Measurements from ENCODE around the gene METTL24.

The METTL24 gene

GRCh38 chr6:110329714-110330436, 28.3 kb downstream of the METTL24 start:
- no peak for TF ChIP-seq CTCF (IDR thresholded peaks at IDR 0.05; ENCODE audit: borderline replicate concordance, insufficient read depth, low read depth, low read length)
- no peak overlapping the region for H3K4me3 ChIP-seq (ENCODE audit: low read depth, low read length)

- no peak overlapping the region for H3K4me3 ChIP-seq (ENCODE audit: low read depth, low read length)
- no peak for TF ChIP-seq CTCF (IDR thresholded peaks at IDR 0.05; ENCODE audit: borderline replicate concordance, insufficient read depth, low read depth, low read length)
Observed at GRCh38 chr6:110329348-110329713, 28.8 kb downstream of the METTL24 start.

GRCh38 chr6:110328259-110328658, 29.9 kb downstream of the METTL24 start:
- TF ChIP-seq CTCF (IDR thresholded peaks at IDR 0.05; ENCODE audit: borderline replicate concordance, insufficient read depth, low read depth, low read length), result no peak

GRCh38 chr6:110327391-110327790, 30.8 kb downstream of the METTL24 start:
- no peak overlapping the region for H3K4me3 ChIP-seq (ENCODE audit: low read depth, low read length)
- no peak for TF ChIP-seq CTCF (IDR thresholded peaks at IDR 0.05; ENCODE audit: borderline replicate concordance, insufficient read depth, low read depth, low read length)

More at GRCh38 chr6:110328259-110328658, 29.9 kb downstream of the METTL24 start:
- H3K4me3 ChIP-seq (ENCODE audit: low read depth, low read length), result no peak overlapping the region

- TF ChIP-seq CTCF (IDR thresholded peaks at IDR 0.05; ENCODE audit: borderline replicate concordance, insufficient read depth, low read depth, low read length), result no peak
- no peak overlapping the region for H3K4me3 ChIP-seq (ENCODE audit: low read depth, low read length)
Observed at GRCh38 chr6:110326609-110327008, 31.5 kb downstream of the METTL24 start.

GRCh38 chr6:110326057-110326456, 32.1 kb downstream of the METTL24 start:
- no peak for TF ChIP-seq CTCF (IDR thresholded peaks at IDR 0.05; ENCODE audit: borderline replicate concordance, insufficient read depth, low read depth, low read length)

GRCh38 chr6:110325197-110325596, 33.0 kb downstream of the METTL24 start:
- TF ChIP-seq CTCF (IDR thresholded peaks at IDR 0.05; ENCODE audit: borderline replicate concordance, insufficient read depth, low read depth, low read length), result no peak

More at GRCh38 chr6:110326057-110326456, 32.1 kb downstream of the METTL24 start:
- no peak overlapping the region for H3K4me3 ChIP-seq (ENCODE audit: low read depth, low read length)

More at GRCh38 chr6:110325197-110325596, 33.0 kb downstream of the METTL24 start:
- H3K4me3 ChIP-seq (ENCODE audit: low read depth, low read length), result no peak overlapping the region

All from GM12875 (cell line).